Transverse colon (tissue), 4 donors: Measurements from ENCODE around the gene AHR.

ENCODE experiments used
- EP300 ChIP-seq: sonication (generic); formaldehyde crosslinking; IDR thresholded peaks from one replicate; pipeline ENCODE4 v1.6.1; 2017; ENCODE audit warnings: antibody characterized with exemption, low read depth
- POLR2A ChIP-seq: fragments of 450-650 bp; IDR thresholded peaks from one replicate; pipeline ENCODE4 v1.6.1; 2016; ENCODE audit warnings: antibody characterized with exemption, mild to moderate bottlenecking, moderate library complexity
- POLR2AphosphoS5 ChIP-seq, 3 donors: sonication (generic); formaldehyde crosslinking; IDR thresholded peaks; one replicate each; pipeline ENCODE4 v1.6.1; 2016; ENCODE audit warnings: antibody characterized with exemption in 3 of 3
- TF ChIP-seq, protein P1 (sequence below), 5 experiments: fragments of 200-600 bp in 3 of 5; fragments of 450-650 bp in 2 of 5; sonication (generic) in 3 of 5; IDR thresholded peaks; 1 replicate in 2 of 5; 2 replicates in 3 of 5; pipeline ENCODE4 v1.5.1; 2016 to 2017; ENCODE audit warnings: antibody characterized with exemption in 5 of 5, inconsistent platforms in 3 of 5, mild to moderate bottlenecking in 2 of 5, moderate library complexity in 1 of 5

DNA sequence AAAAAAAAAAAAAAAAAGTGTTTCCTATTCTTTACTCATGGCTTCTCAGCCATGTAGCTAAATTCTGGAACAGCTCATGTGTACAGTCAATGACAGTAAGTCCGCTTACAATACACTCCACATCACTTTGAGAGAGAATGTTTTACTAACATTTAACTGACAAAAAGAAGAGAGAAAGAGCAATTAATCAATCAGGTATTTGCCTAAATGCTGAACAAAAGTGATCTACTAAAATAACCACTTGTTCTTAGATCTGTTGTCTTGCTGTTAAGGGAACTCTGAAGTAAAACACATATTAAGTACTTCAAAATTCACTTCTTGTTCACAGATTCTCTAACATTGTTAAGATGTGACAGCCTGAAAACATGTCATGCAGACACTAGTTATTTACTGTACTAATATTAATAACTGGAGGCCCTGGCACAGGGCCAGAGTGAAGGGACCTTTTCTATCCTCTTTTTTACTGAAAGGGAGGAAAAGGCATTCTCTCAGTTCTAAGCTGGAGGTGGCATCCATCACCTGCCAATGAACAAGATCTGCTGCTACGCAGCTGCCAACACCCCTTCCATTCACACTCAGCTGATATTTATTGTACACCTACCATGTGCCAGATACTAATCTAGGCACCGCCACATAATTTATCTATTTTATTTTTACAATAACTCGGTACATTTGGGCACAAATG is 72.6 kb downstream of the AHR start:
- TF ChIP-seq, protein P1, sequence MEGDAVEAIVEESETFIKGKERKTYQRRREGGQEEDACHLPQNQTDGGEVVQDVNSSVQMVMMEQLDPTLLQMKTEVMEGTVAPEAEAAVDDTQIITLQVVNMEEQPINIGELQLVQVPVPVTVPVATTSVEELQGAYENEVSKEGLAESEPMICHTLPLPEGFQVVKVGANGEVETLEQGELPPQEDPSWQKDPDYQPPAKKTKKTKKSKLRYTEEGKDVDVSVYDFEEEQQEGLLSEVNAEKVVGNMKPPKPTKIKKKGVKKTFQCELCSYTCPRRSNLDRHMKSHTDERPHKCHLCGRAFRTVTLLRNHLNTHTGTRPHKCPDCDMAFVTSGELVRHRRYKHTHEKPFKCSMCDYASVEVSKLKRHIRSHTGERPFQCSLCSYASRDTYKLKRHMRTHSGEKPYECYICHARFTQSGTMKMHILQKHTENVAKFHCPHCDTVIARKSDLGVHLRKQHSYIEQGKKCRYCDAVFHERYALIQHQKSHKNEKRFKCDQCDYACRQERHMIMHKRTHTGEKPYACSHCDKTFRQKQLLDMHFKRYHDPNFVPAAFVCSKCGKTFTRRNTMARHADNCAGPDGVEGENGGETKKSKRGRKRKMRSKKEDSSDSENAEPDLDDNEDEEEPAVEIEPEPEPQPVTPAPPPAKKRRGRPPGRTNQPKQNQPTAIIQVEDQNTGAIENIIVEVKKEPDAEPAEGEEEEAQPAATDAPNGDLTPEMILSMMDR (IDR thresholded peaks at IDR 0.05), result no peak
- TF ChIP-seq POLR2A (no peak), EP300 (no peak), POLR2AphosphoS5 (IDR thresholded peaks at IDR 0.05) (no peak)
